ENCODE data around the gene PPARD. TPM values are rescaled to one million over a fixed set of nuclear protein-coding genes. Genes with fewer than 3 reads are reported as not detected.

The PPARD gene
- total and polyA plus RNA-seq, 2 donors from 2014 or later = 13.2 to 24.4 TPM

DNA sequence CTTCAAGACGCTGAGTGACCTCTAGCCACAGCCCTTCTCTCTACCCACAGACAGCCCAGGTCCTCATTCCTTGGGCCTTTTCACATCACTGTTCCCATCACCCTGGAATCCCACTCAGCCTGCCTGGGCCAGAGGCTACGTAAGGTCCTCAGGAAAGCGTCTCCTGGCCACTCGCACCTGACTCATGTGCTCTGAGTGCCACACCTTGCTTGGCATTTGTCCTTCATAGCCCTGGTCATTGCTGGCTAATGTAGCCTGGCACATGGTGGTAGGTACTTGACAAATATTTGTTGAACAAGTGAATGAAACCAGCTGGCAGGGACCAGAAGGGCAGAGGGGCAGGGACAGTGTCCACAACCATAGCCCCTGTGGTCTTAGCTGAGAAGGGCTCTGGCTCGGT, 59.2 kb downstream of the PPARD start:
- peak overlapping the region in 1 of 2 donors; percentile 28 for H3K27ac ChIP-seq (ENCODE audit: low read depth in 2 of 2, low read length in 2 of 2)
- FAIRE-seq (no peak), DNase-seq (no peak)
- TF ChIP-seq, protein P1, sequence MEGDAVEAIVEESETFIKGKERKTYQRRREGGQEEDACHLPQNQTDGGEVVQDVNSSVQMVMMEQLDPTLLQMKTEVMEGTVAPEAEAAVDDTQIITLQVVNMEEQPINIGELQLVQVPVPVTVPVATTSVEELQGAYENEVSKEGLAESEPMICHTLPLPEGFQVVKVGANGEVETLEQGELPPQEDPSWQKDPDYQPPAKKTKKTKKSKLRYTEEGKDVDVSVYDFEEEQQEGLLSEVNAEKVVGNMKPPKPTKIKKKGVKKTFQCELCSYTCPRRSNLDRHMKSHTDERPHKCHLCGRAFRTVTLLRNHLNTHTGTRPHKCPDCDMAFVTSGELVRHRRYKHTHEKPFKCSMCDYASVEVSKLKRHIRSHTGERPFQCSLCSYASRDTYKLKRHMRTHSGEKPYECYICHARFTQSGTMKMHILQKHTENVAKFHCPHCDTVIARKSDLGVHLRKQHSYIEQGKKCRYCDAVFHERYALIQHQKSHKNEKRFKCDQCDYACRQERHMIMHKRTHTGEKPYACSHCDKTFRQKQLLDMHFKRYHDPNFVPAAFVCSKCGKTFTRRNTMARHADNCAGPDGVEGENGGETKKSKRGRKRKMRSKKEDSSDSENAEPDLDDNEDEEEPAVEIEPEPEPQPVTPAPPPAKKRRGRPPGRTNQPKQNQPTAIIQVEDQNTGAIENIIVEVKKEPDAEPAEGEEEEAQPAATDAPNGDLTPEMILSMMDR (IDR thresholded peaks at IDR 0.05; ENCODE audit: borderline replicate concordance, extremely low read depth, insufficient read depth) = no peak
- H3K4me3 ChIP-seq (ENCODE audit: low read length in 3 of 3) = no peak overlapping the region
- H3K36me3 ChIP-seq (ENCODE audit: control insufficient read depth in 2 of 3, insufficient read depth in 3 of 3, low read length in 3 of 3) = no peaks in the 10 kb centered on the region
- no peaks in the 10 kb centered on the region for H3K27me3 ChIP-seq (ENCODE audit: control insufficient read depth, insufficient read depth, low read length)
- no peaks in the 10 kb centered on the region for H3K9me3 ChIP-seq (ENCODE audit: control insufficient read depth in 2 of 3, insufficient read depth in 1 of 3, low read length in 3 of 3)
- intact Hi-C loops (cut with DNase I) = no loop called here
- H3K4me1 ChIP-seq (ENCODE audit: control insufficient read depth in 2 of 3, insufficient read depth in 2 of 3, low read depth in 1 of 3, low read length in 3 of 3) = peaks cover 0 to 26% (median 18%) of the 10 kb centered on the region in 3 donors
- H3K9ac ChIP-seq (ENCODE audit: low read length in 3 of 3) = no peak overlapping the region

DNA sequence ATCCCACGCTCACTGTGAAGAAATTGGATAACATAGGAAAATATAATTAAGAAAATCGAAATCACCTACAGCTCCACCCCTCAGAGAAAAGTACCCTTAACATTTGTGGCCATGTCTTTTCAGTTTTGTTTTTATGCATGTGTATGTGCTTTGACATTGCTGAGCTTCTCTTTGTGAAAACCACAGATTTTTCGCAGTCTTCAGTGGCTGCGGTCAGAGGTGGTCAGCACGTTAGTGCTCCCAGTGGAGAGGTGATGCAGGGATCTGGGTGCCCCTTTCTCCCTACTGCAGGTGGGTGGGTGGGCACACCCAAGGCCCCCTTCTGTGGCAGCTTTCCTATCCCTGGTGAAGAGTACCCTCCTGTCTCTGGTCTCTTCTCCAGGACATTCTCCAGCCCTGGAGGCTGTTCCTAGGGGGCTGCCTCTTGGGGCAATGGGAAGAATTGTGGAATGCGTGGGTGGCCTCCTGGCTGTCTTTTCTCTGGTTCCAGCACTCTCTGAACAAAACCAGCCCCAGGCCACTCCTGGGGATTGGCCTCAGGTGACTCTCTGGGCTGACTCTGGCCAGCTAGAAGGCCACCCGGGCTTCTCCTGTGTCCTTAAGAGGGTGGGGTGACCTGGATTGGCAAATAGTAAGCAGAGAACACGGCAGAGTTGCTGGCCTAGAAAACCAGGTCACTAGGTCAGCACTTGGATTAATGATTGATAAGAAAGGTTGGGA, 59.9 kb downstream of the PPARD start:
- FAIRE-seq (no peak), DNase-seq (peak in 4 of 5 donors; percentile 26 to 85 (median 64))
- intact Hi-C loops (cut with DNase I) = no loop called here
- no peak overlapping the region for H3K9ac ChIP-seq (ENCODE audit: low read length in 3 of 3)
- peak overlapping the region in 1 of 2 donors; percentile 4 for H3K27ac ChIP-seq (ENCODE audit: low read depth in 2 of 2, low read length in 2 of 2)
- no peaks in the 10 kb centered on the region for H3K27me3 ChIP-seq (ENCODE audit: control insufficient read depth, insufficient read depth, low read length)
- no peaks in the 10 kb centered on the region for H3K36me3 ChIP-seq (ENCODE audit: control insufficient read depth in 2 of 3, insufficient read depth in 3 of 3, low read length in 3 of 3)
- peaks cover 0 to 23% (median 18%) of the 10 kb centered on the region in 3 donors for H3K4me1 ChIP-seq (ENCODE audit: control insufficient read depth in 2 of 3, insufficient read depth in 2 of 3, low read depth in 1 of 3, low read length in 3 of 3)
- no peak overlapping the region for H3K4me3 ChIP-seq (ENCODE audit: low read length in 3 of 3)
- TF ChIP-seq, protein P1 (IDR thresholded peaks at IDR 0.05; ENCODE audit: borderline replicate concordance, extremely low read depth, insufficient read depth) = no peak
- no peaks in the 10 kb centered on the region for H3K9me3 ChIP-seq (ENCODE audit: control insufficient read depth in 2 of 3, insufficient read depth in 1 of 3, low read length in 3 of 3)

DNA sequence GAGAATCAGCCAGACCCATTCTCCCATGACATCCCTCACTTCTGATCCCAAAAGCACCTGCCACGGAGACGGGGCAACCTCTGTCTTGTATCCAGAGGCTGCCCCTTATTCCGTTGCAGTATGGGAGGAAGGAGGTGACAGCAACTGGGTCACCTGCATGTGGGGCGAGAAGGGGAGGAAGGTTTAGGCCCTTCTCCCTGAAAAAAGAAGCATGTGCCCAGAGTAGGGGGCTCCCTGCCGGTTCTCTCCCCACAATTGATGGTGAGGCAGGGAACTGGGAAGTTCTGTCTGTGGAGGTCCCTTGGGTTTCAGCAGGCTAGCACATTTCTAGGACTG, 60.5 kb downstream of the PPARD start:
- Histone ChIP-seq H3K4me1 (ENCODE audit: control insufficient read depth in 2 of 3, insufficient read depth in 2 of 3, low read depth in 1 of 3, low read length in 3 of 3) (peaks cover 0 to 23% (median 18%) of the 10 kb centered on the region in 3 donors), H3K27me3 (ENCODE audit: control insufficient read depth, insufficient read depth, low read length) (no peaks in the 10 kb centered on the region), H3K36me3 (ENCODE audit: control insufficient read depth in 2 of 3, insufficient read depth in 3 of 3, low read length in 3 of 3) (no peaks in the 10 kb centered on the region), H3K9ac (ENCODE audit: low read length in 3 of 3) (no peak overlapping the region), H3K4me3 (ENCODE audit: low read length in 3 of 3) (peak overlapping the region in 1 of 3 donors; percentile 13), H3K9me3 (ENCODE audit: control insufficient read depth in 2 of 3, insufficient read depth in 1 of 3, low read length in 3 of 3) (no peaks in the 10 kb centered on the region), H3K27ac (ENCODE audit: low read depth in 2 of 2, low read length in 2 of 2) (no peak overlapping the region)
- no peak for FAIRE-seq
- TF ChIP-seq, protein P1 (IDR thresholded peaks at IDR 0.05; ENCODE audit: borderline replicate concordance, extremely low read depth, insufficient read depth) = no peak
- intact Hi-C loops (cut with DNase I) = no loop called here
- no peak for DNase-seq
